Kidney epithelial cell (primary cell): Measurements from ENCODE around the gene PDC. TPM values are rescaled to one million over a fixed set of nuclear protein-coding genes. Genes with fewer than 3 reads are reported as not detected.
"Not testable (repeated sequence)": the region's sequence is repeated elsewhere in the genome, so short reads cannot be mapped to it uniquely, and the experiment has no call there.

ENCODE experiments used
- DNase-seq: peaks from one replicate; pipeline ENCODE4 v3.0.0-alpha.2; 2010; ENCODE audit warnings: low read depth
- H3K27me3 ChIP-seq: 2 replicates; pipeline ENCODE4 v1.6.0; 2011; ENCODE audit warnings: low read length; ENCODE audit not compliant: control insufficient read depth, insufficient read depth
- H3K36me3 ChIP-seq: 2 replicates; pipeline ENCODE4 v1.5.1; 2011; ENCODE audit warnings: low read length; ENCODE audit not compliant: control insufficient read depth, insufficient read depth
- H3K4me3 ChIP-seq: 2 replicates; pipeline ENCODE4 v1.5.1; 2011; ENCODE audit warnings: low read depth, mild to moderate bottlenecking, control low read depth, low read length
- total RNA-seq: library from RNA; depleted of rRNA; stranded (reverse); fragments of >200 nt; gene quantifications from 2 replicates; pipeline ENCODE4 v1.2.3, GENCODE V29; 2015
- TF ChIP-seq, protein P1 (sequence below): IDR thresholded peaks from 2 replicates; pipeline ENCODE4 v1.5.1; 2011; ENCODE audit warnings: mild to moderate bottlenecking, moderate library complexity, low read length, control low read depth, inconsistent platforms; ENCODE audit not compliant: insufficient read depth, poor library complexity, severe bottlenecking

PDC gene
- total RNA-seq, 1 donor from 2014 or later = not detected

DNA sequence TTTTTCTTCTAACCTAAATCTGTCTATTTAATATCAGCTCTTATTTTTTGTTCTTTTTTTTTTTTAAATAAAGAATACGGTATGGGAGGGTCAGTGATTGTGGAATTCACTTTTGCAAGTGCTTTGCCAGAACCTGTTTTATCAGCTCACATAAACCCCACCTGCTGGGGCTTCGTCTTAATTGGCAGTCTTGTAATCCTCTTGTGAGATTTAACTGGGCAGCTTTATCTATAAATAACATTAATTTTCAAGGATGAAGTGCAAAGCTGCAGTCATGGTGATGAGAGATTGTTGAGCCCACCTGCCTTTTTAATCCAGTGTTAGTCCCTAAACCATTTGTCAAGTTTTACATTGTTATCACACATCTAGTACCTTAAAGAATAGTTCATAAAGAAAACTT, 18.2 kb upstream of the PDC start:
- H3K36me3 ChIP-seq = no peaks in the 10 kb centered on the region

GRCh38 chr1:186476264-186477040, 15.5 kb upstream of the PDC start:
- Histone ChIP-seq H3K36me3 (no peaks in the 10 kb centered on the region), H3K4me3 (no peak overlapping the region), H3K27me3 (no peaks in the 10 kb centered on the region)
- TF ChIP-seq, protein P1, sequence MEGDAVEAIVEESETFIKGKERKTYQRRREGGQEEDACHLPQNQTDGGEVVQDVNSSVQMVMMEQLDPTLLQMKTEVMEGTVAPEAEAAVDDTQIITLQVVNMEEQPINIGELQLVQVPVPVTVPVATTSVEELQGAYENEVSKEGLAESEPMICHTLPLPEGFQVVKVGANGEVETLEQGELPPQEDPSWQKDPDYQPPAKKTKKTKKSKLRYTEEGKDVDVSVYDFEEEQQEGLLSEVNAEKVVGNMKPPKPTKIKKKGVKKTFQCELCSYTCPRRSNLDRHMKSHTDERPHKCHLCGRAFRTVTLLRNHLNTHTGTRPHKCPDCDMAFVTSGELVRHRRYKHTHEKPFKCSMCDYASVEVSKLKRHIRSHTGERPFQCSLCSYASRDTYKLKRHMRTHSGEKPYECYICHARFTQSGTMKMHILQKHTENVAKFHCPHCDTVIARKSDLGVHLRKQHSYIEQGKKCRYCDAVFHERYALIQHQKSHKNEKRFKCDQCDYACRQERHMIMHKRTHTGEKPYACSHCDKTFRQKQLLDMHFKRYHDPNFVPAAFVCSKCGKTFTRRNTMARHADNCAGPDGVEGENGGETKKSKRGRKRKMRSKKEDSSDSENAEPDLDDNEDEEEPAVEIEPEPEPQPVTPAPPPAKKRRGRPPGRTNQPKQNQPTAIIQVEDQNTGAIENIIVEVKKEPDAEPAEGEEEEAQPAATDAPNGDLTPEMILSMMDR = no peak
- no peak for DNase-seq

More for the DNA sequence above, 18.2 kb upstream of the PDC start:
- Histone ChIP-seq H3K27me3 (no peaks in the 10 kb centered on the region), H3K4me3 (no peak overlapping the region)
- DNase-seq = no peak
- TF ChIP-seq, protein P1 = no peak

- no peaks in the 10 kb centered on the region for H3K27me3 ChIP-seq
- no peaks in the 10 kb centered on the region for H3K36me3 ChIP-seq
- no peak for DNase-seq
- no peak overlapping the region for H3K4me3 ChIP-seq
- TF ChIP-seq, protein P1 = no peak
Measured at GRCh38 chr1:186474208-186474607, 13.3 kb upstream of the PDC start.

DNA sequence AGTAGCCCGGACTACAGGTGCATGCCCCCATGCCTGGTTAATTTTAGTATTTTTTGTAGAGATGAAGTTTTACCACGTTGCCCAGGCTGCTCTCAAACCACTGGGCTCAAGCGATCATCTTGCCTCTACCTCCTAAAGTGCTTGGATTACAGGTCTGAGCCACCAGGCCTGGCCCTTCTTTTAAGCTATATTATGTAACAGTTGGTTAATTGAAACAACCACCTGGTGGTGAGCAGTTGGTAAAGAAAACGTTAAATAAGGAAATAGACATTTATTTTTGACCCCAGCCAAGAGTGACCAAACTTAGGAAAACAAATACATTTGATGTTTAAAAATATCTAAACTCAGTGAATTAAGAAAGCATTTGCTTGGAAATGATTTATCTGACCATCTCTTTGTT, 12.1 kb upstream of the PDC start:
- TF ChIP-seq, protein P1 = no peak
- no peak for DNase-seq
- no peaks in the 10 kb centered on the region for H3K36me3 ChIP-seq
- H3K4me3 ChIP-seq = no peak overlapping the region
- no peaks in the 10 kb centered on the region for H3K27me3 ChIP-seq

- TF ChIP-seq, protein P1 = no peak
- DNase-seq = no peak
- Histone ChIP-seq H3K27me3 (no peaks in the 10 kb centered on the region), H3K4me3 (no peak overlapping the region), H3K36me3 (no peaks in the 10 kb centered on the region)
Measured at GRCh38 chr1:186465946-186466345, 5.0 kb upstream of the PDC start.

DNA sequence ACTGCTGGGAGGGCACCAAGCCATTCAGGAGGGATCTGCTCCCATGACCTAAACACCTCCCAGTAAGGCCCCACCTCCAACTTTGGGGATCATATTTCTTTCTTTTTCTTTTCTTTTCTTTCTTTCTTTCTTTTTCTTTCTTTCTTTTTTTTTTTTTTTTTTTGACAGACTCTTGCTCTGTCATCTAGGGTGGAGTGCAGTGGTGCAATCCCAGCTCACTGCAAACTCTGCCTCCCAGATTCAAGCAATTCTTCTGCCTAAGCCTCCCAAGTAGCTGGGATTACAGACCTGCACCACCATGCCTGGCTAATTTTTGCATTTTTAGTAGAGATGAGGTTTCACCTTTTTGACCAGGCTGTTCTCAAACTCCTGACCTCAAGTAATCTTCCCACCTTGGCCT, 4.6 kb upstream of the PDC start:
- not testable (repeated sequence) for H3K4me3 ChIP-seq, DNase-seq, H3K27me3 ChIP-seq, H3K36me3 ChIP-seq
